K562 (cell line): ENCODE measurements around the gene MPP7. TPM values are rescaled to one million over a fixed set of nuclear protein-coding genes. Genes with fewer than 3 reads are reported as not detected.

ENCODE experiments used
- ATAC-seq: fragments of 200-7000 bp; cut with Tn5 transposase; 3 replicates; pipeline ENCODE4 v1.9.1; 2020; ENCODE audit warnings: moderate library complexity
- BruUV-seq: library from RNA; stranded (reverse); fragments of 400-500 nt; replicated peaks from 2 replicates; lab custom pipeline; 2021; lab: Mats Ljungman, UMichigan
- CTCF ChIA-PET: fragments of 300-600 bp; formaldehyde crosslinking; extraction: SDS; loops from one replicate; lab custom pipeline; 2021; ENCODE audit warnings: low intra/inter-chr PET ratio; lab: Yijun Ruan, JAX
- POLR2A ChIA-PET: fragments of 300-600, 350-650 bp; sonication (Branson Sonifier 250); formaldehyde crosslinking; extraction: SDS; loops from one replicate; lab custom pipeline; 2021; ENCODE audit warnings: antibody characterized with exemption, inconsistent platforms; lab: Yijun Ruan, JAX
- DNase-seq, 4 experiments: peaks; one replicate each; pipeline versions ENCODE4 v3.0.0 to v3.0.0-alpha.2; 2011 to 2018; ENCODE audit warnings: low spot score in 3 of 4, mixed read lengths in 3 of 4; ENCODE audit errors: extremely low read depth in 1 of 4
- FAIRE-seq: peaks from 2 replicates; lab custom pipeline; 2011; peaks lifted over from hg19 to GRCh38; lab: Jason Lieb, UNC
- H2AFZ ChIP-seq: 2 replicates; pipeline ENCODE4 v1.6.0; 2011; ENCODE audit warnings: low read depth, low read length, control low read depth, inconsistent platforms
- H3K27ac ChIP-seq: fragments of 200-600 bp; 3 replicates; pipeline ENCODE4 v1.8.0; 2011; ENCODE audit warnings: low read depth, mild to moderate bottlenecking, control low read depth, inconsistent platforms, low read length, moderate library complexity, mixed read lengths; ENCODE audit errors: extremely low read depth
- H3K27me3 ChIP-seq, 2 experiments: fragments of 300-600 bp in 1 of 2; 2 replicates in 1 of 2; 3 replicates in 1 of 2; pipeline versions ENCODE4 v1.6.0 to v1.8.0; 2011; ENCODE audit warnings: inconsistent platforms in 2 of 2, low read length in 2 of 2, mild to moderate bottlenecking in 1 of 2, mixed read lengths in 1 of 2, moderate library complexity in 1 of 2; ENCODE audit not compliant: control insufficient read depth in 2 of 2, insufficient read depth in 2 of 2
- H3K36me3 ChIP-seq: fragments of 300-600 bp; 3 replicates; pipeline ENCODE4 v1.8.0; 2011; ENCODE audit warnings: mild to moderate bottlenecking, low read length, inconsistent platforms; ENCODE audit not compliant: control insufficient read depth, insufficient read depth
- H3K4me1 ChIP-seq, 2 experiments: fragments of 200-600 bp in 1 of 2; replicated peaks in 1 of 2; 2 replicates in 1 of 2; 3 replicates in 1 of 2; pipeline versions ENCODE4 v1.5.1 to v1.8.0; 2011; ENCODE audit warnings: inconsistent platforms in 2 of 2, low read length in 2 of 2, mild to moderate bottlenecking in 1 of 2, mixed read lengths in 1 of 2, moderate library complexity in 1 of 2; ENCODE audit not compliant: control insufficient read depth in 2 of 2, insufficient read depth in 2 of 2
- H3K4me2 ChIP-seq: 2 replicates; pipeline ENCODE4 v1.6.1; 2011; ENCODE audit warnings: low read length, control low read depth, inconsistent platforms, mixed read lengths; ENCODE audit not compliant: insufficient read depth
- H3K4me3 ChIP-seq: fragments of 200-600 bp; sonication (generic), shearing (Covaris generic); 2 replicates; pipeline ENCODE4 v1.5.1; 2016; ENCODE audit warnings: control low read depth, inconsistent platforms
- H3K79me2 ChIP-seq: fragments of 200-600 bp; 3 replicates; pipeline ENCODE4 v1.8.0; 2011; ENCODE audit warnings: low read length, inconsistent platforms; ENCODE audit not compliant: control insufficient read depth, insufficient read depth
- H3K9ac ChIP-seq, 2 experiments: 2 replicates each; pipeline versions ENCODE4 v1.6.0 to v1.6.1; 2011; ENCODE audit warnings: low read depth in 2 of 2, low read length in 2 of 2, control low read depth in 1 of 2, inconsistent platforms in 1 of 2, mild to moderate bottlenecking in 1 of 2, mixed read lengths in 1 of 2; ENCODE audit not compliant: insufficient read depth in 1 of 2
- H3K9me1 ChIP-seq: one replicate; pipeline ENCODE4 v1.6.0; 2011; ENCODE audit warnings: inconsistent platforms, mild to moderate bottlenecking, low read length, moderate library complexity; ENCODE audit not compliant: control insufficient read depth, insufficient read depth
- H3K9me3 ChIP-seq: replicated peaks from 2 replicates; pipeline ENCODE4 v1.5.1; 2011; ENCODE audit warnings: low read depth, low read length, inconsistent platforms; ENCODE audit not compliant: control insufficient read depth, insufficient read depth
- H4K20me1 ChIP-seq: replicated peaks from 2 replicates; pipeline ENCODE4 v1.6.1; 2011; ENCODE audit warnings: low read length, inconsistent platforms, mixed read lengths; ENCODE audit not compliant: control insufficient read depth, insufficient read depth
- CHD1 ChIP-seq: fragments of 200-600 bp; sonication (generic); IDR thresholded peaks from one replicate; pipeline ENCODE4 v1.6.1; 2012; ENCODE audit warnings: mild to moderate bottlenecking, moderate library complexity, low read length, inconsistent platforms
- FOXM1 ChIP-seq, 2 experiments: fragments of 450-650 bp in 1 of 2; sonication (generic) in 1 of 2; formaldehyde crosslinking in 1 of 2; IDR thresholded peaks; 2 replicates each; pipeline versions ENCODE4 v1.6.1 to v1.9.0; 2017 to 2022; ENCODE audit warnings: low read depth in 2 of 2, mild to moderate bottlenecking in 2 of 2, missing genetic modification reagents in 1 of 2, moderate library complexity in 1 of 2
- GABPB2 ChIP-seq: fragments of 250-450 bp; sonication (Bioruptor Pico); conservative IDR thresholded peaks from 2 replicates; pipeline ENCODE4 v1.5.1; 2021; ENCODE audit warnings: mild to moderate bottlenecking
- HSF4 ChIP-seq: fragments of 250-450 bp; sonication (Bioruptor Pico); IDR thresholded peaks from 2 replicates; pipeline ENCODE4 v2.1.2; 2022; ENCODE audit warnings: mild to moderate bottlenecking, moderate library complexity, borderline replicate concordance
- MTA2 ChIP-seq: fragments of 450-650 bp; IDR thresholded peaks from 2 replicates; pipeline ENCODE4 v1.6.1; 2016; ENCODE audit warnings: low read depth
- MXI1 ChIP-seq: IDR thresholded peaks from 2 replicates; pipeline ENCODE4 v1.6.1; 2011; ENCODE audit warnings: low read depth, mild to moderate bottlenecking, improper control_type of control experiment, low read length
- NONO ChIP-seq, 2 experiments: fragments of 200-400 bp in 1 of 2; fragments of 450-650 bp in 1 of 2; formaldehyde crosslinking in 1 of 2; IDR thresholded peaks; 2 replicates each; pipeline ENCODE4 v1.6.1; 2017; ENCODE audit warnings: low read depth in 2 of 2, mild to moderate bottlenecking in 2 of 2, moderate library complexity in 2 of 2, low read length in 1 of 2
- RBM34 ChIP-seq: fragments of 200-400 bp; formaldehyde crosslinking; IDR thresholded peaks from 2 replicates; pipeline ENCODE4 v1.6.1; 2018; ENCODE audit warnings: low read length, borderline replicate concordance; ENCODE audit not compliant: insufficient read depth
- ZNF778 ChIP-seq: fragments of 450-650 bp; formaldehyde crosslinking; IDR thresholded peaks from 2 replicates; pipeline ENCODE4 v1.4.0; 2020; ENCODE audit warnings: mild to moderate bottlenecking, moderate library complexity
- WGBS: fragments of 100-300 bp; shearing (Covaris generic); methylation state at CpG from one replicate; pipeline ENCODE4 v1.1.6; 2016; ENCODE audit warnings: low coverage, mixed read lengths; ENCODE audit not compliant: insufficient coverage; ENCODE audit errors: missing lambda C conversion rate; 5-methylcytosine and 5-hydroxymethylcytosine counted together
- in situ Hi-C: fragments of 300-500 bp; cut with MboI; formaldehyde crosslinking; loops from 4 replicates; pipeline ENCODE4 v1.15.0; 2018; ENCODE audit warnings: inconsistent platforms, mixed read lengths
- intact Hi-C: fragments of 100-400 bp; cut with micrococcal nuclease; formaldehyde crosslinking; loops from 2 replicates; pipeline ENCODE4 v1.14.2; 2022
- polyA plus RNA-seq, 8 experiments: library from polyadenylated mRNA; depleted of rRNA in 4 of 8; stranded (reverse) in 5 of 8; unstranded in 3 of 8; fragments of >200 nt; fragmentation: Nextera tagmentation in 2 of 8; fragmentation: Illumina TruSeq in 1 of 8; extraction: Ambion mirVana in 2 of 8; extraction: Trizol in 1 of 8; gene quantifications; 2 replicates each; pipeline versions ENCODE4 v1.2.1 to v1.2.3, GENCODE V29; 2011 to 2014; ENCODE audit warnings: inconsistent platforms in 1 of 8, missing spikeins in 1 of 8
- total RNA-seq, 7 experiments: library from RNA; depleted of rRNA in 6 of 7; stranded (reverse); fragments of >200 nt in 6 of 7; fragmentation: Illumina TruSeq in 2 of 7; extraction: Trizol in 2 of 7; gene quantifications; 2 replicates each; pipeline versions ENCODE4 v1.2.1 to v1.2.3, GENCODE V29; 2011 to 2021; ENCODE audit warnings: low replicate concordance in 1 of 7
- TF ChIP-seq, protein P1 (sequence below): fragments of 450-650 bp; IDR thresholded peaks from 2 replicates; pipeline ENCODE4 v1.7.0; 2016; ENCODE audit warnings: borderline replicate concordance
- TF ChIP-seq, protein P2 (sequence below): fragments of 250-450 bp; sonication (Bioruptor Pico); IDR thresholded peaks from 2 replicates; pipeline ENCODE4 v1.8.0; 2022; ENCODE audit warnings: inconsistent platforms, mild to moderate bottlenecking, moderate library complexity, borderline replicate concordance
- TF ChIP-seq, protein P3 (sequence below): fragments of 450-650 bp; IDR thresholded peaks from 2 replicates; pipeline ENCODE4 v1.6.1; 2016; ENCODE audit warnings: low read depth, mild to moderate bottlenecking, moderate library complexity
- TF ChIP-seq, protein P4 (sequence below): sonication (generic); formaldehyde crosslinking; IDR thresholded peaks from 2 replicates; pipeline ENCODE4 v1.9.0; 2022; ENCODE audit warnings: mild to moderate bottlenecking, missing genetic modification reagents
- TF ChIP-seq, protein P5 (sequence below): fragments of 250-450 bp; sonication (Bioruptor Pico); IDR thresholded peaks from 2 replicates; pipeline ENCODE4 v1.5.0; 2021
- TF ChIP-seq, protein P6 (sequence below): fragments of 450-650 bp; IDR thresholded peaks from 2 replicates; pipeline ENCODE4 v1.6.1; 2016; ENCODE audit warnings: borderline replicate concordance

Gene MPP7
- total and polyA plus RNA-seq, 9 of the 15 experiments (the other 6 are each of a cell fraction or from before 2014, with no cell fraction given), result 0.03 to 0.50 (median 0.23) TPM

DNA sequence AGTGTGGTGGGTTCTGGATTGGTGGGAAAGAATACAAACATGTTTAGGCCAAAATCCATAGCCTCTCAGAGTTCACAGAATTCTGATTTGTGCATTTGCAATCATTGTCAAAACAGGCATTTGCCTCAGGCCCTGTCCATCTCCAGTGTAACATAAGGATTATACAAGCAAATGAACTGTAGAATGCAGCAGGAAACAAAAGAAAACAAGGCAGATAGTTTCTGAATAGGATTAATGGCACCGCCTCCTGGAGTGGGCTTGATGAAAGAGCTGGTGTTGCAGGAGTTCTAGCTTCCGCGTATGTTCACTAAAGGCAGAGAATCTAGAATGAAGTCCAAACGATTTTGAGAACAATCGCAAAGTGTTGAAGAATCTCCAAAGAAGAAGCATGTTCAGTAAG is 11.3 kb upstream of the MPP7 start:
- CTCF ChIA-PET, result no interaction called here
- Histone ChIP-seq H3K9ac (no peak overlapping the region), H3K4me1 (no peaks in the 10 kb centered on the region), H4K20me1 (no peaks in the 10 kb centered on the region), H2AFZ (no peak overlapping the region), H3K4me2 (no peak overlapping the region), H3K9me1 (no peaks in the 10 kb centered on the region), H3K4me3 (no peak overlapping the region), H3K36me3 (no peaks in the 10 kb centered on the region), H3K27me3 (peaks cover 2 to 9% of the 10 kb centered on the region in 2 experiments; a peak in 2 of 5 replicates), H3K27ac (no peak overlapping the region), H3K79me2 (no peaks in the 10 kb centered on the region), H3K9me3 (no peaks in the 10 kb centered on the region)
- in situ Hi-C loops (no loop called here), intact Hi-C loops (no loop called here)
- 2% methylated on average over 5 of the region's 5 CpGs for whole genome bisulfite sequencing
- DNase-seq, result no peak
- no peak for ATAC-seq
- no peak for FAIRE-seq
- BruUV-seq, result no TSS peak
- POLR2A ChIA-PET, result no interaction called here
- TF ChIP-seq, protein P1, sequence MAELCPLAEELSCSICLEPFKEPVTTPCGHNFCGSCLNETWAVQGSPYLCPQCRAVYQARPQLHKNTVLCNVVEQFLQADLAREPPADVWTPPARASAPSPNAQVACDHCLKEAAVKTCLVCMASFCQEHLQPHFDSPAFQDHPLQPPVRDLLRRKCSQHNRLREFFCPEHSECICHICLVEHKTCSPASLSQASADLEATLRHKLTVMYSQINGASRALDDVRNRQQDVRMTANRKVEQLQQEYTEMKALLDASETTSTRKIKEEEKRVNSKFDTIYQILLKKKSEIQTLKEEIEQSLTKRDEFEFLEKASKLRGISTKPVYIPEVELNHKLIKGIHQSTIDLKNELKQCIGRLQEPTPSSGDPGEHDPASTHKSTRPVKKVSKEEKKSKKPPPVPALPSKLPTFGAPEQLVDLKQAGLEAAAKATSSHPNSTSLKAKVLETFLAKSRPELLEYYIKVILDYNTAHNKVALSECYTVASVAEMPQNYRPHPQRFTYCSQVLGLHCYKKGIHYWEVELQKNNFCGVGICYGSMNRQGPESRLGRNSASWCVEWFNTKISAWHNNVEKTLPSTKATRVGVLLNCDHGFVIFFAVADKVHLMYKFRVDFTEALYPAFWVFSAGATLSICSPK, result no peak
- TF ChIP-seq, protein P2, sequence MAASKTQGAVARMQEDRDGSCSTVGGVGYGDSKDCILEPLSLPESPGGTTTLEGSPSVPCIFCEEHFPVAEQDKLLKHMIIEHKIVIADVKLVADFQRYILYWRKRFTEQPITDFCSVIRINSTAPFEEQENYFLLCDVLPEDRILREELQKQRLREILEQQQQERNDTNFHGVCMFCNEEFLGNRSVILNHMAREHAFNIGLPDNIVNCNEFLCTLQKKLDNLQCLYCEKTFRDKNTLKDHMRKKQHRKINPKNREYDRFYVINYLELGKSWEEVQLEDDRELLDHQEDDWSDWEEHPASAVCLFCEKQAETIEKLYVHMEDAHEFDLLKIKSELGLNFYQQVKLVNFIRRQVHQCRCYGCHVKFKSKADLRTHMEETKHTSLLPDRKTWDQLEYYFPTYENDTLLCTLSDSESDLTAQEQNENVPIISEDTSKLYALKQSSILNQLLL (CRISPR knock-in tag), result no peak
- TF ChIP-seq, protein P3, sequence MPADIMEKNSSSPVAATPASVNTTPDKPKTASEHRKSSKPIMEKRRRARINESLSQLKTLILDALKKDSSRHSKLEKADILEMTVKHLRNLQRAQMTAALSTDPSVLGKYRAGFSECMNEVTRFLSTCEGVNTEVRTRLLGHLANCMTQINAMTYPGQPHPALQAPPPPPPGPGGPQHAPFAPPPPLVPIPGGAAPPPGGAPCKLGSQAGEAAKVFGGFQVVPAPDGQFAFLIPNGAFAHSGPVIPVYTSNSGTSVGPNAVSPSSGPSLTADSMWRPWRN, result no peak
- TF ChIP-seq RBM34 (no peak), HSF4 (CRISPR knock-in tag) (no peak), MTA2 (no peak), NONO (IDR thresholded peaks at IDR 0.05; ENCODE audit: low read depth in 2 of 2, low read length in 1 of 2) (no peak), GABPB2 (CRISPR knock-in tag) (no peak), MXI1 (no peak), ZNF778 (no peak), FOXM1 (IDR thresholded peaks at IDR 0.05; ENCODE audit: low read depth) (no peak), FOXM1 (CRISPR knock-in tag; IDR thresholded peaks at IDR 0.05; ENCODE audit: low read depth) (no peak), CHD1 (no peak)
- TF ChIP-seq, protein P4, sequence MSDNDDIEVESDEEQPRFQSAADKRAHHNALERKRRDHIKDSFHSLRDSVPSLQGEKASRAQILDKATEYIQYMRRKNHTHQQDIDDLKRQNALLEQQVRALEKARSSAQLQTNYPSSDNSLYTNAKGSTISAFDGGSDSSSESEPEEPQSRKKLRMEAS (CRISPR knock-in tag), result no peak
- TF ChIP-seq, protein P5, sequence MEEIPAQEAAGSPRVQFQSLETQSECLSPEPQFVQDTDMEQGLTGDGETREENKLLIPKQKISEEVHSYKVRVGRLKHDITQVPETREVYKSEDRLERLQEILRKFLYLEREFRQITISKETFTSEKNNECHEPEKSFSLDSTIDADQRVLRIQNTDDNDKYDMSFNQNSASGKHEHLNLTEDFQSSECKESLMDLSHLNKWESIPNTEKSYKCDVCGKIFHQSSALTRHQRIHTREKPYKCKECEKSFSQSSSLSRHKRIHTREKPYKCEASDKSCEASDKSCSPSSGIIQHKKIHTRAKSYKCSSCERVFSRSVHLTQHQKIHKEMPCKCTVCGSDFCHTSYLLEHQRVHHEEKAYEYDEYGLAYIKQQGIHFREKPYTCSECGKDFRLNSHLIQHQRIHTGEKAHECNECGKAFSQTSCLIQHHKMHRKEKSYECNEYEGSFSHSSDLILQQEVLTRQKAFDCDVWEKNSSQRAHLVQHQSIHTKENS, result no peak
- TF ChIP-seq, protein P6, sequence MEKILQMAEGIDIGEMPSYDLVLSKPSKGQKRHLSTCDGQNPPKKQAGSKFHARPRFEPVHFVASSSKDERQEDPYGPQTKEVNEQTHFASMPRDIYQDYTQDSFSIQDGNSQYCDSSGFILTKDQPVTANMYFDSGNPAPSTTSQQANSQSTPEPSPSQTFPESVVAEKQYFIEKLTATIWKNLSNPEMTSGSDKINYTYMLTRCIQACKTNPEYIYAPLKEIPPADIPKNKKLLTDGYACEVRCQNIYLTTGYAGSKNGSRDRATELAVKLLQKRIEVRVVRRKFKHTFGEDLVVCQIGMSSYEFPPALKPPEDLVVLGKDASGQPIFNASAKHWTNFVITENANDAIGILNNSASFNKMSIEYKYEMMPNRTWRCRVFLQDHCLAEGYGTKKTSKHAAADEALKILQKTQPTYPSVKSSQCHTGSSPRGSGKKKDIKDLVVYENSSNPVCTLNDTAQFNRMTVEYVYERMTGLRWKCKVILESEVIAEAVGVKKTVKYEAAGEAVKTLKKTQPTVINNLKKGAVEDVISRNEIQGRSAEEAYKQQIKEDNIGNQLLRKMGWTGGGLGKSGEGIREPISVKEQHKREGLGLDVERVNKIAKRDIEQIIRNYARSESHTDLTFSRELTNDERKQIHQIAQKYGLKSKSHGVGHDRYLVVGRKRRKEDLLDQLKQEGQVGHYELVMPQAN, result no peak
